ENCODE data around the gene DCXR. TPM values are rescaled to one million over a fixed set of nuclear protein-coding genes. Genes with fewer than 3 reads are reported as not detected.

The DCXR gene
- total and polyA plus RNA-seq, 2 of the 13 experiments (the other 11 are each of a cell fraction or from before 2014, with no cell fraction given), result 287 to 311 TPM

DNA sequence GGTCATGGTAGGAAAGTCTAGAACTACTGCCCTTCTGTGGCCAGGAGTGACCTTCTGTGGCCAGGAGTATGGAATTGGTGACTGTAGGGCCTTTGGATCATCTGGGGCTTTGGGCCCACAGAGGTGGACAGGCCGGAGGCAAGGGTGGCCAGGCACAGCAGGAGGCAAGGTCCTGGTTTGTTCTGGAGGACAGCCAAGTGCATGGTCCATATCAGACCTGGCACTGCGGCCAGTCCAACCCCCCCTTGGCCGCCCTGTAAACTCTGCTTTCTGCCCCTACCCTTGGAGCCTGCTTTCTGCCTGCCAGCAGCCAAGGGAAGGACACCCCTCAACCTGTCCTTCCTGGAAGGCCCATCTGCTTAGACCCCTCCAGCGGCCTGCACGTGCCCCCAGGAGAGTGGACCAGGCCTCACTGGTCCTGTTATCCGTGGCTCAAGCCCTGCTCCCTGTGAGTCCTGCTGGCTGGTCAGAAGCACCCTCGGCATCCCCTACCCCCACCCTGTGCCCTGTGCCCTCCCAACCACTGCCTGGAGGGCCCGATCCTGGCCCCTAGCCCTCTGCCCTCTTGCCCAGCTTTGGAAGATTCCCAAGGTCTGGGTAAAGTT lies 2.3 kb upstream of the DCXR start (continued):
- TF ChIP-seq, protein P1, sequence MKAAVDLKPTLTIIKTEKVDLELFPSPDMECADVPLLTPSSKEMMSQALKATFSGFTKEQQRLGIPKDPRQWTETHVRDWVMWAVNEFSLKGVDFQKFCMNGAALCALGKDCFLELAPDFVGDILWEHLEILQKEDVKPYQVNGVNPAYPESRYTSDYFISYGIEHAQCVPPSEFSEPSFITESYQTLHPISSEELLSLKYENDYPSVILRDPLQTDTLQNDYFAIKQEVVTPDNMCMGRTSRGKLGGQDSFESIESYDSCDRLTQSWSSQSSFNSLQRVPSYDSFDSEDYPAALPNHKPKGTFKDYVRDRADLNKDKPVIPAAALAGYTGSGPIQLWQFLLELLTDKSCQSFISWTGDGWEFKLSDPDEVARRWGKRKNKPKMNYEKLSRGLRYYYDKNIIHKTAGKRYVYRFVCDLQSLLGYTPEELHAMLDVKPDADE (CRISPR knock-in tag; IDR thresholded peaks at IDR 0.05), result no peak
- TF ChIP-seq, protein P2, sequence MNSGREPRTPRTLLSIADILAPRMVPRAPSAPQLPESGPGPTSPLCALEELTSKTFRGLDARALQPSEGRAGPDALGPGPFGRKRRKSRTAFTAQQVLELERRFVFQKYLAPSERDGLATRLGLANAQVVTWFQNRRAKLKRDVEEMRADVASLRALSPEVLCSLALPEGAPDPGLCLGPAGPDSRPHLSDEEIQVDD (CRISPR knock-in tag; IDR thresholded peaks at IDR 0.05; ENCODE audit: borderline replicate concordance), result no peak
- TF ChIP-seq, protein P3, sequence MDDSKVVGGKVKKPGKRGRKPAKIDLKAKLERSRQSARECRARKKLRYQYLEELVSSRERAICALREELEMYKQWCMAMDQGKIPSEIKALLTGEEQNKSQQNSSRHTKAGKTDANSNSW (CRISPR knock-in tag; IDR thresholded peaks at IDR 0.05; ENCODE audit: borderline replicate concordance), result no peak
- no peak for TF ChIP-seq ZBTB3 (CRISPR knock-in tag; IDR thresholded peaks at IDR 0.05; ENCODE audit: borderline replicate concordance, low read depth)
- no peak for TF ChIP-seq HDAC6 (IDR thresholded peaks at IDR 0.05; ENCODE audit: low read depth, low read length)
- TF ChIP-seq GATA4 (IDR thresholded peaks at IDR 0.05; ENCODE audit: borderline replicate concordance, low read depth), result no peak
- TF ChIP-seq ZNF296 (CRISPR knock-in tag; conservative IDR thresholded peaks at IDR 0.05), result no peak
- TF ChIP-seq, protein P4, sequence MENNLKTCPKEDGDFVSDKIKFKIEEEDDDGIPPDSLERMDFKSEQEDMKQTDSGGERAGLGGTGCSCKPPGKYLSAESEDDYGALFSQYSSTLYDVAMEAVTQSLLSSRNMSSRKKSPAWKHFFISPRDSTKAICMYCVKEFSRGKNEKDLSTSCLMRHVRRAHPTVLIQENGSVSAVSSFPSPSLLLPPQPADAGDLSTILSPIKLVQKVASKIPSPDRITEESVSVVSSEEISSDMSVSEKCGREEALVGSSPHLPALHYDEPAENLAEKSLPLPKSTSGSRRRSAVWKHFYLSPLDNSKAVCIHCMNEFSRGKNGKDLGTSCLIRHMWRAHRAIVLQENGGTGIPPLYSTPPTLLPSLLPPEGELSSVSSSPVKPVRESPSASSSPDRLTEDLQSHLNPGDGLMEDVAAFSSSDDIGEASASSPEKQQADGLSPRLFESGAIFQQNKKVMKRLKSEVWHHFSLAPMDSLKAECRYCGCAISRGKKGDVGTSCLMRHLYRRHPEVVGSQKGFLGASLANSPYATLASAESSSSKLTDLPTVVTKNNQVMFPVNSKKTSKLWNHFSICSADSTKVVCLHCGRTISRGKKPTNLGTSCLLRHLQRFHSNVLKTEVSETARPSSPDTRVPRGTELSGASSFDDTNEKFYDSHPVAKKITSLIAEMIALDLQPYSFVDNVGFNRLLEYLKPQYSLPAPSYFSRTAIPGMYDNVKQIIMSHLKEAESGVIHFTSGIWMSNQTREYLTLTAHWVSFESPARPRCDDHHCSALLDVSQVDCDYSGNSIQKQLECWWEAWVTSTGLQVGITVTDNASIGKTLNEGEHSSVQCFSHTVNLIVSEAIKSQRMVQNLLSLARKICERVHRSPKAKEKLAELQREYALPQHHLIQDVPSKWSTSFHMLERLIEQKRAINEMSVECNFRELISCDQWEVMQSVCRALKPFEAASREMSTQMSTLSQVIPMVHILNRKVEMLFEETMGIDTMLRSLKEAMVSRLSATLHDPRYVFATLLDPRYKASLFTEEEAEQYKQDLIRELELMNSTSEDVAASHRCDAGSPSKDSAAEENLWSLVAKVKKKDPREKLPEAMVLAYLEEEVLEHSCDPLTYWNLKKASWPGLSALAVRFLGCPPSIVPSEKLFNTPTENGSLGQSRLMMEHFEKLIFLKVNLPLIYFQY (CRISPR knock-in tag; IDR thresholded peaks at IDR 0.05; ENCODE audit: borderline replicate concordance), result peak; percentile 77; the same call in 1 of the 2 replicates
- TF ChIP-seq, protein P5, sequence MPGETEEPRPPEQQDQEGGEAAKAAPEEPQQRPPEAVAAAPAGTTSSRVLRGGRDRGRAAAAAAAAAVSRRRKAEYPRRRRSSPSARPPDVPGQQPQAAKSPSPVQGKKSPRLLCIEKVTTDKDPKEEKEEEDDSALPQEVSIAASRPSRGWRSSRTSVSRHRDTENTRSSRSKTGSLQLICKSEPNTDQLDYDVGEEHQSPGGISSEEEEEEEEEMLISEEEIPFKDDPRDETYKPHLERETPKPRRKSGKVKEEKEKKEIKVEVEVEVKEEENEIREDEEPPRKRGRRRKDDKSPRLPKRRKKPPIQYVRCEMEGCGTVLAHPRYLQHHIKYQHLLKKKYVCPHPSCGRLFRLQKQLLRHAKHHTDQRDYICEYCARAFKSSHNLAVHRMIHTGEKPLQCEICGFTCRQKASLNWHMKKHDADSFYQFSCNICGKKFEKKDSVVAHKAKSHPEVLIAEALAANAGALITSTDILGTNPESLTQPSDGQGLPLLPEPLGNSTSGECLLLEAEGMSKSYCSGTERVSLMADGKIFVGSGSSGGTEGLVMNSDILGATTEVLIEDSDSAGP (CRISPR knock-in tag; IDR thresholded peaks at IDR 0.05; ENCODE audit: borderline replicate concordance), result 0 out of 2 replicates have a peak, but pooled peaks have one; percentile 45
- TF ChIP-seq, protein P6, sequence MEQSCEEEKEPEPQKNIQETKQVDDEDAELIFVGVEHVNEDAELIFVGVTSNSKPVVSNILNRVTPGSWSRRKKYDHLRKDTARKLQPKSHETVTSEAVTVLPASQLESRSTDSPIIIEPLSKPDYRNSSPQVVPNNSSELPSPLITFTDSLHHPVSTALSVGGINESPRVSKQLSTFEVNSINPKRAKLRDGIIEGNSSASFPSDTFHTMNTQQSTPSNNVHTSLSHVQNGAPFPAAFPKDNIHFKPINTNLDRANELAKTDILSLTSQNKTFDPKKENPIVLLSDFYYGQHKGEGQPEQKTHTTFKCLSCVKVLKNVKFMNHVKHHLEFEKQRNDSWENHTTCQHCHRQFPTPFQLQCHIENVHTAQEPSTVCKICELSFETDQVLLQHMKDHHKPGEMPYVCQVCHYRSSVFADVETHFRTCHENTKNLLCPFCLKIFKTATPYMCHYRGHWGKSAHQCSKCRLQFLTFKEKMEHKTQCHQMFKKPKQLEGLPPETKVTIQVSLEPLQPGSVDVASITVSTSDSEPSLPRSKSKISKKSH (CRISPR knock-in tag; IDR thresholded peaks at IDR 0.05; ENCODE audit: borderline replicate concordance), result no peak
- TF ChIP-seq TCF7L2 (IDR thresholded peaks at IDR 0.05; ENCODE audit: low read depth, low read length), result no peak
- TF ChIP-seq, protein P7, sequence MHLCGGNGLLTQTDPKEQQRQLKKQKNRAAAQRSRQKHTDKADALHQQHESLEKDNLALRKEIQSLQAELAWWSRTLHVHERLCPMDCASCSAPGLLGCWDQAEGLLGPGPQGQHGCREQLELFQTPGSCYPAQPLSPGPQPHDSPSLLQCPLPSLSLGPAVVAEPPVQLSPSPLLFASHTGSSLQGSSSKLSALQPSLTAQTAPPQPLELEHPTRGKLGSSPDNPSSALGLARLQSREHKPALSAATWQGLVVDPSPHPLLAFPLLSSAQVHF (CRISPR knock-in tag; IDR thresholded peaks at IDR 0.05), result no peak
- TF ChIP-seq ZNF205 (CRISPR knock-in tag; IDR thresholded peaks at IDR 0.05), result no peak
- 0 out of 2 replicates have a peak, but pooled peaks have one; percentile 52 for TF ChIP-seq ZNF83 (CRISPR knock-in tag; IDR thresholded peaks at IDR 0.05; ENCODE audit: borderline replicate concordance)
- no peak for TF ChIP-seq KAT2B (IDR thresholded peaks at IDR 0.05; ENCODE audit: borderline replicate concordance, low read depth, low read length)
- peak; percentile 71; the same call in 1 of the 2 replicates for TF ChIP-seq ZNF619 (CRISPR knock-in tag; IDR thresholded peaks at IDR 0.05)
- TF ChIP-seq, protein P8, sequence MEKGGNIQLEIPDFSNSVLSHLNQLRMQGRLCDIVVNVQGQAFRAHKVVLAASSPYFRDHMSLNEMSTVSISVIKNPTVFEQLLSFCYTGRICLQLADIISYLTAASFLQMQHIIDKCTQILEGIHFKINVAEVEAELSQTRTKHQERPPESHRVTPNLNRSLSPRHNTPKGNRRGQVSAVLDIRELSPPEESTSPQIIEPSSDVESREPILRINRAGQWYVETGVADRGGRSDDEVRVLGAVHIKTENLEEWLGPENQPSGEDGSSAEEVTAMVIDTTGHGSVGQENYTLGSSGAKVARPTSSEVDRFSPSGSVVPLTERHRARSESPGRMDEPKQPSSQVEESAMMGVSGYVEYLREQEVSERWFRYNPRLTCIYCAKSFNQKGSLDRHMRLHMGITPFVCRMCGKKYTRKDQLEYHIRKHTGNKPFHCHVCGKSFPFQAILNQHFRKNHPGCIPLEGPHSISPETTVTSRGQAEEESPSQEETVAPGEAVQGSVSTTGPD (CRISPR knock-in tag; IDR thresholded peaks at IDR 0.05), result peak; percentile 90
